ENCODE data around the gene HDAC3. TPM values are rescaled to one million over a fixed set of nuclear protein-coding genes. Genes with fewer than 3 reads are reported as not detected.

HDAC3 gene
- polyA plus RNA-seq, 1 of the 3 experiments (the other 2 are of a cell fraction) = 104 TPM

DNA sequence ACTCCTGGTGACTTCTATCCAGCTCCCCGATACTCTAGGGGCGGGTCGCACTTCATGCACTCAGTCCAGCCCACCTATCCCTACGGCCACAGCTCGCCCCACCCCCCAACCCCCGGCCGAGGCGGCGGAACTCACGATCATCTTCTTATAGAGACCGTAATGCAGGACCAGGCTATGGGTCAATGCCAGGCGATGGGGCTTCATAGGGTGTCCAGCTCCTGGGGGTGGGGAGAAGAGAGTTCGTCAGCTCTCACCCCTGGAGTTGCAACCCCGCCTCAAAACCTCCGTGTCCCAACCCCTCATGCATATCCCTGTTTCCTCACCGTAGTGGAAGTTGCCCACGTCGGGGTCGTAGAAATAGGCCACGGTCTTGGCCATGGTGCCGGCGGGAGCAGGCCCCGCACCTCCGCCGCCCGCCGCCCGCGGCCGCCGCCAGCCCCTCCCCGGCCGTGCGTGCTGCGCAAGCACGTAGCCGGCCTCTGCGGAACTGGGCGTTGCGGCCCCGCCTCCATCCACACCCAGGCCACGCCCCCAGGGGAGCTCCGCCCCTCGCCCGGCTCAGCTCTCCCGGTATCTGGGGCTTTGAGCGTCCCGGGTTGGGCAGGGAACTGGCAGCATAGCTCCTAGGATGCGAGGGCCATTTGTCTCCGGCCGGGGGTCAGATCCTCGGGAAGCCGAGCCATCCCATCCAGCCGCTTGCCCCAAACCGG lies at the start of gene HDAC3, which contains the start of gene RELL2 (continued):
- TF ChIP-seq SIN3A (IDR thresholded peaks at IDR 0.05; ENCODE audit: borderline replicate concordance, low read depth, low read length) (no peak), GABPA (IDR thresholded peaks at IDR 0.05; ENCODE audit: low read depth) (no peak)

DNA sequence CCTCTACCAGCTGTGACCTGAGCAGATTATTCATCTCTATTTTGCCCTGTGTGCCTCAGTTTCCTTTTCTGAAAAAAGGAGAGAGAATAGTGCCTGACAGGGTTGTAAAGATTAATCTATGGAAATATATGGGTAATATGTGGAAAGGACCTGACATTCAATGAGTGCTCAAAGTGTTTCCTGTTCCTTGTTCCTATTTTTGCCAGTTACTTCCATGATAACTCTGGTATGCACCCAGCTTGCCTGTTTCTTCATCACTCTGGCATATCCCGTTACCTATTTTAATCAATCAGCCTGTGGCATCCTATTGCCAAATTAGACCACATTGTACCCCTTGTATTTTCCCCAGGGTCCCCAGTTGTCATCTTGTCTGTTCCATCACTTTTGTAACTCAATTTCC lies 48.9 kb upstream of the HDAC3 start:
- H4K20me1 ChIP-seq (ENCODE audit: insufficient read depth) = no peaks in the 10 kb centered on the region
- no peak overlapping the region for H3K4me2 ChIP-seq
- peaks cover 22% of the 10 kb centered on the region for H3F3A ChIP-seq (replicated peaks; ENCODE audit: insufficient read depth)
- H3K4me3 ChIP-seq (ENCODE audit: low read depth in 2 of 2, low read length in 1 of 2) = no peak overlapping the region
- peaks cover 9% of the 10 kb centered on the region; the same call in 1 of the 2 replicates for H3K79me2 ChIP-seq (ENCODE audit: insufficient read depth)
- ChIA-PET CTCF (interaction anchor here (1.5 to 5.5 kb wide), 3 partner anchors 21 to 275 kb away, joined by 5 to 21 read pairs (median 20); partner anchors contain the start of gene PCDH1), POLR2A (no interaction called here)
- H2AFZ ChIP-seq (ENCODE audit: low read depth) = no peak overlapping the region
- WGBS (ENCODE audit: low lambda C conversion rate) = 91% methylated on average over 1 of the region's 1 CpG
- TF ChIP-seq SIN3A (IDR thresholded peaks at IDR 0.05; ENCODE audit: borderline replicate concordance, low read depth, low read length) (no peak), RFX5 (IDR thresholded peaks at IDR 0.05; ENCODE audit: low read length) (no peak), EP300 (IDR thresholded peaks at IDR 0.05; ENCODE audit: borderline replicate concordance in 1 of 2, low read depth in 1 of 2, low read length in 1 of 2) (no peak)
- DNase-seq = no peak
- no peak overlapping the region for H3K9ac ChIP-seq
- peaks cover 14 to 26% of the 10 kb centered on the region in 2 experiments; a peak in 3 of 4 replicates for H3K4me1 ChIP-seq (ENCODE audit: control insufficient read depth in 1 of 2, insufficient read depth in 2 of 2, low read depth in 1 of 2, low read length in 1 of 2)
- H3K9me2 ChIP-seq = no peaks in the 10 kb centered on the region
- peaks cover 11% of the 10 kb centered on the region; the same call in 1 of the 2 replicates for H3K27me3 ChIP-seq (ENCODE audit: insufficient read depth)
- H3K9me3 ChIP-seq = no peaks in the 10 kb centered on the region
- no peaks in the 10 kb centered on the region for H3K36me3 ChIP-seq (replicated peaks in 1 of 2; ENCODE audit: control insufficient read depth in 1 of 2, insufficient read depth in 2 of 2, low read length in 1 of 2)
- no peak overlapping the region for H3K27ac ChIP-seq (ENCODE audit: low read depth in 2 of 2, low read length in 1 of 2)

DNA sequence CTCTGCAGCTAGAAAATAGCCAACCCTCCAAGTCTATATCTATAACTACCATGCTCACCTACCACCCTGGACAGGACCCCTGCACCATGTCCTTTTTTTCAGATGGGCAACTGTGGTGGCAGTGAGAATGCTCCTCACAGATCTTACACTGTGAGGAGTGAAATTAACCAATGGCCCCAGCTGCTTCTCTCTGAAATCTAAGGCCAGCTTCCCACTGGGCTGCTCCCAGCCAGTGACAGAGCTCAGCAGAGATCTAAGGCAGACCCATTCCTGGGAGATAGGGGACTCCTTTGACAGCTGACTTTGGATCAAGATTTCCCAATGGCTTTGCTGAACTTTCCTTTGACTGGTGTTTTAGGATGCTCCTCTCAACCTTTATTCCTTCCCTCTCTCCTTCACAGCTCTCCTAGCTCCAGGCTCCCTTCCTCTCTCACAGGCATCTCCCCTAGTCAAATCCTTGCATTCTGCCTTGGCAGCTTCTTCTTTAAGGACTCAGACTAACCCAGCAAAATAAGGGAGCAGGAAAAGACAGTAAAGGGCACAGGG lies 47.0 kb upstream of the HDAC3 start:
- Histone ChIP-seq H3K27me3 (ENCODE audit: insufficient read depth) (no peaks in the 10 kb centered on the region), H3K9me3 (no peaks in the 10 kb centered on the region), H3K27ac (ENCODE audit: low read depth in 2 of 2, low read length in 1 of 2) (peak overlapping the region in 1 of 2 experiments; percentile 96; a peak in 2 of 4 replicates), H3K36me3 (replicated peaks in 1 of 2; ENCODE audit: control insufficient read depth in 1 of 2, insufficient read depth in 2 of 2, low read length in 1 of 2) (peaks cover 8% of the 10 kb centered on the region in 2 experiments), H3K9me2 (no peaks in the 10 kb centered on the region), H3K4me2 (no peak overlapping the region), H3F3A (replicated peaks; ENCODE audit: insufficient read depth) (peaks cover 22% of the 10 kb centered on the region), H3K4me1 (ENCODE audit: control insufficient read depth in 1 of 2, insufficient read depth in 2 of 2, low read depth in 1 of 2, low read length in 1 of 2) (peaks cover 19 to 40% of the 10 kb centered on the region in 2 experiments; a peak in 3 of 4 replicates), H2AFZ (ENCODE audit: low read depth) (no peak overlapping the region), H3K9ac (no peak overlapping the region), H3K79me2 (ENCODE audit: insufficient read depth) (peaks cover 20% of the 10 kb centered on the region; the same call in 1 of the 2 replicates), H4K20me1 (ENCODE audit: insufficient read depth) (no peaks in the 10 kb centered on the region), H3K4me3 (ENCODE audit: low read depth in 2 of 2, low read length in 1 of 2) (no peak overlapping the region)
- no peak for DNase-seq
- ChIA-PET POLR2A (interaction anchor here (0.7 to 2.6 kb wide), 5 partner anchors 12 to 277 kb away, joined by 3 to 8 read pairs (median 4); partner anchors contain the start of gene DELE1), CTCF (interaction anchor here (0.7 to 5.5 kb wide), 15 partner anchors 9 to 286 kb away, joined by 3 to 50 read pairs (median 6); partner anchors contain the start of gene PCDH1)
- TF ChIP-seq, protein P1, sequence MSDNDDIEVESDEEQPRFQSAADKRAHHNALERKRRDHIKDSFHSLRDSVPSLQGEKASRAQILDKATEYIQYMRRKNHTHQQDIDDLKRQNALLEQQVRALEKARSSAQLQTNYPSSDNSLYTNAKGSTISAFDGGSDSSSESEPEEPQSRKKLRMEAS (IDR thresholded peaks at IDR 0.05; ENCODE audit: low read depth) = no peak
- TF ChIP-seq SMC3 (IDR thresholded peaks at IDR 0.05; ENCODE audit: low read depth, low read length) = no peak
- TF ChIP-seq YY1 (IDR thresholded peaks at IDR 0.05; ENCODE audit: low read depth) = no peak
- TF ChIP-seq MEF2A (IDR thresholded peaks at IDR 0.05; ENCODE audit: borderline replicate concordance, low read depth) = no peak
- TF ChIP-seq, protein P2, sequence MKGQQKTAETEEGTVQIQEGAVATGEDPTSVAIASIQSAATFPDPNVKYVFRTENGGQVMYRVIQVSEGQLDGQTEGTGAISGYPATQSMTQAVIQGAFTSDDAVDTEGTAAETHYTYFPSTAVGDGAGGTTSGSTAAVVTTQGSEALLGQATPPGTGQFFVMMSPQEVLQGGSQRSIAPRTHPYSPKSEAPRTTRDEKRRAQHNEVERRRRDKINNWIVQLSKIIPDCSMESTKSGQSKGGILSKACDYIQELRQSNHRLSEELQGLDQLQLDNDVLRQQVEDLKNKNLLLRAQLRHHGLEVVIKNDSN (IDR thresholded peaks at IDR 0.05; ENCODE audit: borderline replicate concordance, low read depth) = no peak
- TF ChIP-seq GATA2 (CRISPR knock-in tag; IDR thresholded peaks at IDR 0.05) = no peak
- TF ChIP-seq, protein P3, sequence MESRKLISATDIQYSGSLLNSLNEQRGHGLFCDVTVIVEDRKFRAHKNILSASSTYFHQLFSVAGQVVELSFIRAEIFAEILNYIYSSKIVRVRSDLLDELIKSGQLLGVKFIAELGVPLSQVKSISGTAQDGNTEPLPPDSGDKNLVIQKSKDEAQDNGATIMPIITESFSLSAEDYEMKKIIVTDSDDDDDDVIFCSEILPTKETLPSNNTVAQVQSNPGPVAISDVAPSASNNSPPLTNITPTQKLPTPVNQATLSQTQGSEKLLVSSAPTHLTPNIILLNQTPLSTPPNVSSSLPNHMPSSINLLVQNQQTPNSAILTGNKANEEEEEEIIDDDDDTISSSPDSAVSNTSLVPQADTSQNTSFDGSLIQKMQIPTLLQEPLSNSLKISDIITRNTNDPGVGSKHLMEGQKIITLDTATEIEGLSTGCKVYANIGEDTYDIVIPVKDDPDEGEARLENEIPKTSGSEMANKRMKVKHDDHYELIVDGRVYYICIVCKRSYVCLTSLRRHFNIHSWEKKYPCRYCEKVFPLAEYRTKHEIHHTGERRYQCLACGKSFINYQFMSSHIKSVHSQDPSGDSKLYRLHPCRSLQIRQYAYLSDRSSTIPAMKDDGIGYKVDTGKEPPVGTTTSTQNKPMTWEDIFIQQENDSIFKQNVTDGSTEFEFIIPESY (IDR thresholded peaks at IDR 0.05; ENCODE audit: borderline replicate concordance, low read depth) = no peak
- no peak for TF ChIP-seq GABPA (IDR thresholded peaks at IDR 0.05; ENCODE audit: low read depth)
- TF ChIP-seq, protein P4, sequence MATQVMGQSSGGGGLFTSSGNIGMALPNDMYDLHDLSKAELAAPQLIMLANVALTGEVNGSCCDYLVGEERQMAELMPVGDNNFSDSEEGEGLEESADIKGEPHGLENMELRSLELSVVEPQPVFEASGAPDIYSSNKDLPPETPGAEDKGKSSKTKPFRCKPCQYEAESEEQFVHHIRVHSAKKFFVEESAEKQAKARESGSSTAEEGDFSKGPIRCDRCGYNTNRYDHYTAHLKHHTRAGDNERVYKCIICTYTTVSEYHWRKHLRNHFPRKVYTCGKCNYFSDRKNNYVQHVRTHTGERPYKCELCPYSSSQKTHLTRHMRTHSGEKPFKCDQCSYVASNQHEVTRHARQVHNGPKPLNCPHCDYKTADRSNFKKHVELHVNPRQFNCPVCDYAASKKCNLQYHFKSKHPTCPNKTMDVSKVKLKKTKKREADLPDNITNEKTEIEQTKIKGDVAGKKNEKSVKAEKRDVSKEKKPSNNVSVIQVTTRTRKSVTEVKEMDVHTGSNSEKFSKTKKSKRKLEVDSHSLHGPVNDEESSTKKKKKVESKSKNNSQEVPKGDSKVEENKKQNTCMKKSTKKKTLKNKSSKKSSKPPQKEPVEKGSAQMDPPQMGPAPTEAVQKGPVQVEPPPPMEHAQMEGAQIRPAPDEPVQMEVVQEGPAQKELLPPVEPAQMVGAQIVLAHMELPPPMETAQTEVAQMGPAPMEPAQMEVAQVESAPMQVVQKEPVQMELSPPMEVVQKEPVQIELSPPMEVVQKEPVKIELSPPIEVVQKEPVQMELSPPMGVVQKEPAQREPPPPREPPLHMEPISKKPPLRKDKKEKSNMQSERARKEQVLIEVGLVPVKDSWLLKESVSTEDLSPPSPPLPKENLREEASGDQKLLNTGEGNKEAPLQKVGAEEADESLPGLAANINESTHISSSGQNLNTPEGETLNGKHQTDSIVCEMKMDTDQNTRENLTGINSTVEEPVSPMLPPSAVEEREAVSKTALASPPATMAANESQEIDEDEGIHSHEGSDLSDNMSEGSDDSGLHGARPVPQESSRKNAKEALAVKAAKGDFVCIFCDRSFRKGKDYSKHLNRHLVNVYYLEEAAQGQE (IDR thresholded peaks at IDR 0.05; ENCODE audit: low read depth, low read length) = no peak
- no peak for TF ChIP-seq TCF12 (IDR thresholded peaks at IDR 0.05)
- no peak for TF ChIP-seq ELF1 (IDR thresholded peaks at IDR 0.05)
- TF ChIP-seq, protein P5, sequence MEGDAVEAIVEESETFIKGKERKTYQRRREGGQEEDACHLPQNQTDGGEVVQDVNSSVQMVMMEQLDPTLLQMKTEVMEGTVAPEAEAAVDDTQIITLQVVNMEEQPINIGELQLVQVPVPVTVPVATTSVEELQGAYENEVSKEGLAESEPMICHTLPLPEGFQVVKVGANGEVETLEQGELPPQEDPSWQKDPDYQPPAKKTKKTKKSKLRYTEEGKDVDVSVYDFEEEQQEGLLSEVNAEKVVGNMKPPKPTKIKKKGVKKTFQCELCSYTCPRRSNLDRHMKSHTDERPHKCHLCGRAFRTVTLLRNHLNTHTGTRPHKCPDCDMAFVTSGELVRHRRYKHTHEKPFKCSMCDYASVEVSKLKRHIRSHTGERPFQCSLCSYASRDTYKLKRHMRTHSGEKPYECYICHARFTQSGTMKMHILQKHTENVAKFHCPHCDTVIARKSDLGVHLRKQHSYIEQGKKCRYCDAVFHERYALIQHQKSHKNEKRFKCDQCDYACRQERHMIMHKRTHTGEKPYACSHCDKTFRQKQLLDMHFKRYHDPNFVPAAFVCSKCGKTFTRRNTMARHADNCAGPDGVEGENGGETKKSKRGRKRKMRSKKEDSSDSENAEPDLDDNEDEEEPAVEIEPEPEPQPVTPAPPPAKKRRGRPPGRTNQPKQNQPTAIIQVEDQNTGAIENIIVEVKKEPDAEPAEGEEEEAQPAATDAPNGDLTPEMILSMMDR (IDR thresholded peaks at IDR 0.05) = no peak
